ENCODE results near the gene FOSL1.

DNA sequence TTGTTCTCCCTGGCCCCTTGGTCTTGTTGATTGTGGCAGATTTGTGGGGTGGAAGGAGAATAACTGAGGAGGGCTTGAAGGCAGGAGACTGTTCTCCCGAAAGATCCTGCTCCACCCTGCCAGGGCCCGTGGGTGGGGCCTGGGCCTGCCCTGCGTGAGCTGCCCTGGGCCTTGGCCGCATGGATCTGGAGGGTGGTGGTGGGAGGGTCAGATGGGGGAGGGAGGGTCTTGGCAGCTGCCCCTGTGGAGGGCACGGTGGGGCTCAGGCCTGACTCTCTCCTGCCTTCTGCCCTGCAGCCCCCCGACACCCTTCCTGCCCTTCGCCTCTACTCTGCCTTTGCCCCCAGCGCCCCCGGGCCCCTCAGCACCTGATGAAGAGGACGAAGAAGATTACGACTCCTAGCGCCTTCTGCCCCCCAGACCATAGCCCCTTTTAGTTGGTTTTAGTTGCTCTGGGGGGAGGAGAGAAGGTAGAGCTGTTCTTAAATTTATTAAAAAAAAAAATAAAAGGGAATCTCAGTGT, 20.9 kb upstream of the FOSL1 start:
- TF ChIP-seq, protein P1, sequence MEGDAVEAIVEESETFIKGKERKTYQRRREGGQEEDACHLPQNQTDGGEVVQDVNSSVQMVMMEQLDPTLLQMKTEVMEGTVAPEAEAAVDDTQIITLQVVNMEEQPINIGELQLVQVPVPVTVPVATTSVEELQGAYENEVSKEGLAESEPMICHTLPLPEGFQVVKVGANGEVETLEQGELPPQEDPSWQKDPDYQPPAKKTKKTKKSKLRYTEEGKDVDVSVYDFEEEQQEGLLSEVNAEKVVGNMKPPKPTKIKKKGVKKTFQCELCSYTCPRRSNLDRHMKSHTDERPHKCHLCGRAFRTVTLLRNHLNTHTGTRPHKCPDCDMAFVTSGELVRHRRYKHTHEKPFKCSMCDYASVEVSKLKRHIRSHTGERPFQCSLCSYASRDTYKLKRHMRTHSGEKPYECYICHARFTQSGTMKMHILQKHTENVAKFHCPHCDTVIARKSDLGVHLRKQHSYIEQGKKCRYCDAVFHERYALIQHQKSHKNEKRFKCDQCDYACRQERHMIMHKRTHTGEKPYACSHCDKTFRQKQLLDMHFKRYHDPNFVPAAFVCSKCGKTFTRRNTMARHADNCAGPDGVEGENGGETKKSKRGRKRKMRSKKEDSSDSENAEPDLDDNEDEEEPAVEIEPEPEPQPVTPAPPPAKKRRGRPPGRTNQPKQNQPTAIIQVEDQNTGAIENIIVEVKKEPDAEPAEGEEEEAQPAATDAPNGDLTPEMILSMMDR (conservative IDR thresholded peaks at IDR 0.05; ENCODE audit: low read length) = no peak
- TF ChIP-seq EZH2phosphoT487 (IDR thresholded peaks at IDR 0.05; ENCODE audit: borderline replicate concordance, low read depth, low read length) = no peak

Data from OCI-LY7 (cell line).